K562 (cell line): ENCODE data around the gene FAM83F.

Experiments
- CTCF ChIP-seq, 3 experiments: IDR thresholded peaks in 2 of 3; conservative IDR thresholded peaks in 1 of 3; 2 replicates each; pipeline ENCODE4 v1.5.1; 2011 to 2012; ENCODE audit warnings: low read length in 3 of 3, mild to moderate bottlenecking in 3 of 3, control low read depth in 2 of 3, improper control_type of control experiment in 1 of 3, inconsistent platforms in 1 of 3, low read depth in 1 of 3, mixed read lengths in 1 of 3, moderate library complexity in 1 of 3; ENCODE audit not compliant: insufficient read depth in 2 of 3
- JUN ChIP-seq, 2 experiments: sonication (generic) in 1 of 2; formaldehyde crosslinking in 1 of 2; IDR thresholded peaks; 2 replicates each; pipeline versions ENCODE4 v1.6.1 to v1.8.0; 2012 to 2022; ENCODE audit warnings: borderline replicate concordance in 2 of 2, mild to moderate bottlenecking in 2 of 2, improper control_type of control experiment in 1 of 2, low read depth in 1 of 2, low read length in 1 of 2, missing genetic modification reagents in 1 of 2
- MAZ ChIP-seq, 2 experiments: fragments of 450-650 bp in 1 of 2; sonication (generic) in 1 of 2; formaldehyde crosslinking; IDR thresholded peaks in 1 of 2; conservative IDR thresholded peaks in 1 of 2; 2 replicates each; pipeline versions ENCODE4 v1.4.0 to v1.5.0; 2020; ENCODE audit warnings: mild to moderate bottlenecking in 1 of 2, missing genetic modification reagents in 1 of 2

- TF ChIP-seq CTCF (IDR thresholded peaks at IDR 0.05 in 2 of 3, conservative IDR thresholded peaks at IDR 0.05 in 1 of 3; ENCODE audit: insufficient read depth in 2 of 3, low read depth in 1 of 3, low read length in 3 of 3) (no peak), MAZ (CRISPR knock-in tag; conservative IDR thresholded peaks at IDR 0.05 in 1 of 2, IDR thresholded peaks at IDR 0.05 in 1 of 2) (no peak), JUN (IDR thresholded peaks at IDR 0.05; ENCODE audit: borderline replicate concordance, low read depth, low read length) (no peak), JUN (CRISPR knock-in tag; IDR thresholded peaks at IDR 0.05; ENCODE audit: borderline replicate concordance) (no peak)
Measured at GRCh38 chr22:40023341-40023841, 28.6 kb downstream of the FAM83F start.
